HUDEP-2 (cell line): Measurements from ENCODE around the gene FOXI1.

ENCODE experiments used
- DNase-seq, 76 experiments: peaks; one replicate each; lab custom pipeline; 2025; ENCODE audit not compliant: unreplicated experiment in 76 of 76; lab: John Stamatoyannopoulos, UW

Gene FOXI1

GRCh38 chr5:170105642-170106611 is at the start of gene FOXI1:
Gene FOXI1 (plus strand): TSS chr5:170105897. CDS start chr5:170105958, 61 bp downstream.
- no peak for DNase-seq

- no peak for DNase-seq
Measured at GRCh38 chr5:170056561-170057267, 49.0 kb upstream of the FOXI1 start.

- DNase-seq = no peak
Measured at GRCh38 chr5:170057311-170057710, 48.4 kb upstream of the FOXI1 start.

GRCh38 chr5:170059221-170059620 is 46.5 kb upstream of the FOXI1 start:
- no peak for DNase-seq

GRCh38 chr5:170067152-170067551 is 38.5 kb upstream of the FOXI1 start:
- DNase-seq = no peak

GRCh38 chr5:170067574-170068170 is 38.0 kb upstream of the FOXI1 start:
- DNase-seq = no peak

- DNase-seq = no peak
Measured at GRCh38 chr5:170069512-170069911, 36.2 kb upstream of the FOXI1 start.

GRCh38 chr5:170070556-170071412 is 34.9 kb upstream of the FOXI1 start:
- peak in 4 of 76 experiments; percentile 4 to 13 (median 8) for DNase-seq

- DNase-seq = no peak
Measured at GRCh38 chr5:170071748-170072147, 33.9 kb upstream of the FOXI1 start.

GRCh38 chr5:170075696-170076095 is 30.0 kb upstream of the FOXI1 start:
- no peak for DNase-seq

GRCh38 chr5:170076211-170076610 is 29.5 kb upstream of the FOXI1 start:
- DNase-seq = no peak

- DNase-seq = no peak
Measured at GRCh38 chr5:170076739-170077138, 29.0 kb upstream of the FOXI1 start.

GRCh38 chr5:170077526-170077925 is 28.2 kb upstream of the FOXI1 start:
- no peak for DNase-seq

GRCh38 chr5:170078458-170078857 is 27.2 kb upstream of the FOXI1 start:
- no peak for DNase-seq

GRCh38 chr5:170078931-170079330 is 26.8 kb upstream of the FOXI1 start:
- DNase-seq = no peak

- no peak for DNase-seq
Measured at GRCh38 chr5:170080217-170080616, 25.5 kb upstream of the FOXI1 start.

- no peak for DNase-seq
Measured at GRCh38 chr5:170080786-170081445, 24.8 kb upstream of the FOXI1 start.

- no peak for DNase-seq
Measured at GRCh38 chr5:170081616-170082015, 24.1 kb upstream of the FOXI1 start.

- DNase-seq = no peak
Measured at GRCh38 chr5:170082701-170083100, 23.0 kb upstream of the FOXI1 start.
